Thoracic aorta (tissue), 2 donors: ENCODE results near the gene RARB. TPM values are rescaled to one million over a fixed set of nuclear protein-coding genes. Genes with fewer than 3 reads are reported as not detected.

Source experiments
- ATAC-seq: fragments of 150-250 bp; one replicate; pipeline ENCODE4 v1.8.0; 2017; ENCODE audit warnings: low read depth; ENCODE audit not compliant: insufficient number of reproducible peaks, low FRiP score
- DNase-seq: peaks from one replicate; pipeline ENCODE4 v3.0.0-alpha.2; 2020; ENCODE audit warnings: low spot score
- H3K27ac ChIP-seq, 2 donors: fragments of 200-600 bp; sonication (generic); 1 replicate in 1 of 2; 2 replicates in 1 of 2; pipeline ENCODE4 v1.5.1; 2016; ENCODE audit warnings: mild to moderate bottlenecking in 2 of 2, moderate library complexity in 2 of 2
- H3K27me3 ChIP-seq: fragments of 200-600 bp; sonication (generic); replicated peaks from 2 replicates; pipeline ENCODE4 v1.6.0; 2016; ENCODE audit warnings: mild to moderate bottlenecking; ENCODE audit not compliant: insufficient read depth
- H3K36me3 ChIP-seq: fragments of 200-600 bp; sonication (generic); one replicate; pipeline ENCODE4 v1.5.1; 2016
- H3K4me1 ChIP-seq, 2 donors: fragments of 200-600 bp; sonication (generic); 1 replicate in 1 of 2; 2 replicates in 1 of 2; pipeline versions ENCODE4 v1.5.1 to v1.6.0; 2016; ENCODE audit warnings: low read depth in 2 of 2, mild to moderate bottlenecking in 1 of 2; ENCODE audit not compliant: control insufficient read depth in 1 of 2
- H3K4me3 ChIP-seq: fragments of 200-600 bp; sonication (generic); 2 replicates; pipeline ENCODE4 v1.5.1; 2016; ENCODE audit warnings: mild to moderate bottlenecking
- H3K9me3 ChIP-seq: fragments of 200-600 bp; sonication (generic); 2 replicates; pipeline ENCODE4 v1.5.1; 2016
- CTCF ChIP-seq: fragments of 200-600 bp; sonication (generic); IDR thresholded peaks from one replicate; pipeline ENCODE4 v1.5.1; 2019; ENCODE audit warnings: antibody characterized with exemption
- total RNA-seq, 2 donors: library from RNA; depleted of rRNA; stranded (reverse); fragments of >200 nt; gene quantifications; one replicate each; pipeline versions ENCODE4 v1.1.0 to v1.2.3, GENCODE V29; 2016

RARB gene
- 10 to 100 TPM in 1 of 2 donors, 1 to 10 TPM in 1; 3.8 to 12.3 TPM for total RNA-seq

- peak; percentile 88 for ATAC-seq
- peaks cover 3 to 24% of the 10 kb centered on the region in 2 donors for H3K4me1 ChIP-seq
- H3K4me3 ChIP-seq = peak within 1 kb of the TSS; percentile 74
These were observed at the start of gene RARB for GRCh38 chr3:25427942-25428788. Gene RARB (plus strand): TSS chr3:25428263. CDS start chr3:25428732, 469 bp downstream.

GRCh38 chr3:25378786-25379311 is 49.2 kb upstream of the RARB start:
- H3K9me3 ChIP-seq = no peaks in the 10 kb centered on the region
- DNase-seq (no peak), ATAC-seq (no peak)
- peaks cover 0 to 14% of the 10 kb centered on the region in 2 donors for H3K4me1 ChIP-seq
- H3K27me3 ChIP-seq = no peaks in the 10 kb centered on the region
- no peak for TF ChIP-seq CTCF
- no peak overlapping the region for H3K27ac ChIP-seq
- no peaks in the 10 kb centered on the region for H3K36me3 ChIP-seq
- no peak overlapping the region for H3K4me3 ChIP-seq

More at GRCh38 chr3:25427942-25428788, at the start of gene RARB:
- H3K36me3 ChIP-seq = no peaks in the 10 kb centered on the region
- H3K9me3 ChIP-seq = no peaks in the 10 kb centered on the region
- peak within 1 kb of the TSS; percentile 79 to 91 for H3K27ac ChIP-seq
- H3K27me3 ChIP-seq = no peaks in the 10 kb centered on the region
- TF ChIP-seq CTCF = no peak
- DNase-seq = peak; percentile 21

DNA sequence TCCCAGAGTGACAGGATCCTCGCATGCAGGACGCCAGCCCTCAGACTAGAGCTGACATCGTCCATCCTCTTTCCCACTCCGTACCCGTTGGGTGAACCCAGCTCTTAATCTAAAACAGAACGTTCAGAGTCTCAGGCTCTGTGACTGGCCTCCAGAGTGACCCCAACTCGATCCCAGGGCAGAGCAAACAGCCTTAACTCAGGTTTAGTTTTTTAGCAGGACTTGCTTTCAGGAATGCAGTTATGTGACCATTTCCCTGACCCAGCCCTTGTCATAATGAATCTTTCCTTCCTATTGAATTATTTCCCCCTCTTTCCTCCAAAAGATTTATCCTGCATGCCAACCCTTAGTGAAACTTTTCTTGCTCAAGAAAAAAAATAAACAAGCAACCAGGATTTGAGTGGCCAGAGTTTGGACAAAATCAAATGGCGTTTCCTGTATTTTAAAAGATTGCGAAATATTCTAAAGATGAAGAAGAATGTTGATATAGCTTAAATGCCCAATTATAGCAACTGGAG is 47.8 kb upstream of the RARB start:
- no peak overlapping the region for H3K27ac ChIP-seq
- H3K36me3 ChIP-seq = no peaks in the 10 kb centered on the region
- DNase-seq = no peak
- H3K27me3 ChIP-seq = no peaks in the 10 kb centered on the region
- ATAC-seq = no peak
- H3K4me1 ChIP-seq = peaks cover 0 to 14% of the 10 kb centered on the region in 2 donors
- H3K9me3 ChIP-seq = no peaks in the 10 kb centered on the region
- no peak overlapping the region for H3K4me3 ChIP-seq
- no peak for TF ChIP-seq CTCF

- Histone ChIP-seq H3K4me3 (no peak overlapping the region), H3K9me3 (no peaks in the 10 kb centered on the region), H3K4me1 (peaks cover 0 to 14% of the 10 kb centered on the region in 2 donors), H3K27ac (no peak overlapping the region), H3K27me3 (no peaks in the 10 kb centered on the region), H3K36me3 (no peaks in the 10 kb centered on the region)
- DNase-seq (no peak), ATAC-seq (no peak)
- no peak for TF ChIP-seq CTCF
These were observed 47.0 kb upstream of the RARB start for GRCh38 chr3:25381083-25381482.

- DNase-seq (no peak), ATAC-seq (no peak)
- no peaks in the 10 kb centered on the region for H3K27me3 ChIP-seq
- H3K4me3 ChIP-seq = no peak overlapping the region
- no peak overlapping the region for H3K27ac ChIP-seq
- H3K4me1 ChIP-seq = peaks cover 0 to 14% of the 10 kb centered on the region in 2 donors
- no peak for TF ChIP-seq CTCF
- H3K36me3 ChIP-seq = no peaks in the 10 kb centered on the region
- H3K9me3 ChIP-seq = no peaks in the 10 kb centered on the region
These were observed 43.6 kb upstream of the RARB start for GRCh38 chr3:25384471-25384870.
